ENCODE measurements around the gene WDR36.

WDR36 gene

DNA sequence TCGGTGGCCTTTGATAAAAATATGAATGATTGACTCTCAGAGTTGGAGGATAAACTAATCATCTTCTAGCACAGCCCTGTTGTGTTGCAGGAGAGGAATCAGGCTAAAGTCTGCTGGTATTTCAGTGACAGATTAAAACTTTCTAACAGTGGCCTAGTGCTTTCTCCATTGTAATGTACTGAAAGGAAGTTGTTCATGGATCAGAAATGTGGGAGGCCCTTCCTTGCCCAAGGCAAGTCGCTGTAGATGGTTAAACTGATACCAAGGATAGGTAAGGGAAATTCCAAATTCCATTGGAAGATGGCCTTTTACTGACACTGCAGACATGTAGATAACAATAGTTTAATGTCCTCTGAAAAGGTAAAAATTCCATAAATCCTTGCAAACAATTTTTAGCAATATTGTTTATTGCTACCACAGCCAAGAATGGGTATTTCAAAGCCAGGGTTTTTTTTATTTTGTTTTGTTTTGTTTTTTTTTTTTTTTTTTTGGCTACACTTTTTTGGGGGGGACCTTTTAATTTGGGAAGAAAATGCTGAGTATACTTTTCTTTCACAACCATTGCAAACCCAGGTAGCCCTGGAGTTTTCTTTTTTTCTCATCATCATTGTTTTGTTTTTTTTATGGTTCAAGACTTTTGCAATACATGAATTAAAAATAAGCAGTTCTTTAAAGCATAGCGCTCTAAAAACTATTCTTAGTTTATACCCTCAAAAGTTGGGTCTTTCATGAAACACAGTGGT, 35.5 kb downstream of the WDR36 start:
- no peak for TF ChIP-seq ZFX (IDR thresholded peaks at IDR 0.05; ENCODE audit: borderline replicate concordance)
- TF ChIP-seq, protein P1, sequence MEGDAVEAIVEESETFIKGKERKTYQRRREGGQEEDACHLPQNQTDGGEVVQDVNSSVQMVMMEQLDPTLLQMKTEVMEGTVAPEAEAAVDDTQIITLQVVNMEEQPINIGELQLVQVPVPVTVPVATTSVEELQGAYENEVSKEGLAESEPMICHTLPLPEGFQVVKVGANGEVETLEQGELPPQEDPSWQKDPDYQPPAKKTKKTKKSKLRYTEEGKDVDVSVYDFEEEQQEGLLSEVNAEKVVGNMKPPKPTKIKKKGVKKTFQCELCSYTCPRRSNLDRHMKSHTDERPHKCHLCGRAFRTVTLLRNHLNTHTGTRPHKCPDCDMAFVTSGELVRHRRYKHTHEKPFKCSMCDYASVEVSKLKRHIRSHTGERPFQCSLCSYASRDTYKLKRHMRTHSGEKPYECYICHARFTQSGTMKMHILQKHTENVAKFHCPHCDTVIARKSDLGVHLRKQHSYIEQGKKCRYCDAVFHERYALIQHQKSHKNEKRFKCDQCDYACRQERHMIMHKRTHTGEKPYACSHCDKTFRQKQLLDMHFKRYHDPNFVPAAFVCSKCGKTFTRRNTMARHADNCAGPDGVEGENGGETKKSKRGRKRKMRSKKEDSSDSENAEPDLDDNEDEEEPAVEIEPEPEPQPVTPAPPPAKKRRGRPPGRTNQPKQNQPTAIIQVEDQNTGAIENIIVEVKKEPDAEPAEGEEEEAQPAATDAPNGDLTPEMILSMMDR (IDR thresholded peaks at IDR 0.05): no peak
- H3K27ac ChIP-seq: no peak overlapping the region

DNA sequence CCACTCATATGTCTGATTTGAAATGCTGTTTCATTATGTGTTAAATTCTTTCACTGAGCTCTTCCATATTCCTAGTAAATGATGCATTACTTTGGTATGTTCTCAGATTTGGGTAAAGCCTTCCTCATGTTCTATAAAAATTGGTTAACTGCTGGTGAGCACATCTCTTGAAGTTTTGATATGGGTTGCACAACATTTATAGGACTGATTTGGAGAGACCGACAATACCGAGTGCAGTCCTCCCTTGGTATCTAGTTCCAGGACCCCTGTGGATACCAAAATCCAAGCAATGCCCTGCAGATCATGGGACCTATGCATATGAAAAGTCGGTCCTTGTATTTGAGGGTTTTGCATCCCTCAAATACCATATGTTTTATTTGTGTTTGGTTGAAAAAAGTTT, 37.8 kb downstream of the WDR36 start:
- TF ChIP-seq, protein P1 (IDR thresholded peaks at IDR 0.05): no peak
- TF ChIP-seq ZFX (IDR thresholded peaks at IDR 0.05; ENCODE audit: borderline replicate concordance): no peak
- H3K27ac ChIP-seq: no peak overlapping the region

DNA sequence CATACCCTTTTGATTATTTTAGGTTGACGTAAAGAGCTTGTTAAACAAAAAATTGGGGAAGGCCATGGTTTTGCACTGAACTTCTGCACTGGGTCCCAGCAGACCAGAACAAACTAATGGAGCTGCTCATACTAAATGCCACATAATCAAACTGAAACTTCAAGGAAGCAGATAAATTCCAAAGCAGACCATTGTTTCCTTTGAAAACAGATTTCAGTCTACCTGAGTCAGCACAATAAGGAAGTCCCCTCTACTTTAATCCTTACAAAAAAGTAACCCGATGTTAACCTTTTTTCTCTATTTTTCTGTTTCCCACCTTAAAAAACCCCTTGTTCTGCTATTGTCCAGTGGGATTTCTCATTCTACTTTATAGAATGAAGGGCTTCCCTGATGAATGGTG, 39.2 kb downstream of the WDR36 start:
- TF ChIP-seq, protein P1 (IDR thresholded peaks at IDR 0.05): no peak
- no peak for TF ChIP-seq ZFX (IDR thresholded peaks at IDR 0.05; ENCODE audit: borderline replicate concordance)
- H3K27ac ChIP-seq: no peak overlapping the region

DNA sequence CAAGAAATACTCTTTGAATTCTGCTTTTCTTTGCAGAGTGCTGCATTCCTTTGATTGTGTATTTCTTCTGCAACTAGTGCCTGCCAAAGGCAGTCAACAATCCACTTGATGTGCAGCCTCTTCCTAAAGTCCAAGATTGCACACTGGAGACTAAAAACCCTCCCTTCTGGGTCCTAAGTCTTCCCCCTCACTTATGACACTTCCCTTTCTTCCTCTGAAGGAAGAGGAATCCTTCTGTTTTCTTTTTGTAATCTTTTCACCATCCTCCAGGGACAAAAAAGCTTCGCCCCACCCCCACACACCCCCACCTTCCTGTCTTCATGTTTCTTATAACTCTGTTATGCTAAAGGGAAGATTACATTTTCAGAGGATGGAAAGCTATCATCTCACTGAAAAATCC, 39.9 kb downstream of the WDR36 start:
- no peak overlapping the region for H3K27ac ChIP-seq
- TF ChIP-seq, protein P1 (IDR thresholded peaks at IDR 0.05): no peak
- TF ChIP-seq ZFX (IDR thresholded peaks at IDR 0.05; ENCODE audit: borderline replicate concordance): no peak

DNA sequence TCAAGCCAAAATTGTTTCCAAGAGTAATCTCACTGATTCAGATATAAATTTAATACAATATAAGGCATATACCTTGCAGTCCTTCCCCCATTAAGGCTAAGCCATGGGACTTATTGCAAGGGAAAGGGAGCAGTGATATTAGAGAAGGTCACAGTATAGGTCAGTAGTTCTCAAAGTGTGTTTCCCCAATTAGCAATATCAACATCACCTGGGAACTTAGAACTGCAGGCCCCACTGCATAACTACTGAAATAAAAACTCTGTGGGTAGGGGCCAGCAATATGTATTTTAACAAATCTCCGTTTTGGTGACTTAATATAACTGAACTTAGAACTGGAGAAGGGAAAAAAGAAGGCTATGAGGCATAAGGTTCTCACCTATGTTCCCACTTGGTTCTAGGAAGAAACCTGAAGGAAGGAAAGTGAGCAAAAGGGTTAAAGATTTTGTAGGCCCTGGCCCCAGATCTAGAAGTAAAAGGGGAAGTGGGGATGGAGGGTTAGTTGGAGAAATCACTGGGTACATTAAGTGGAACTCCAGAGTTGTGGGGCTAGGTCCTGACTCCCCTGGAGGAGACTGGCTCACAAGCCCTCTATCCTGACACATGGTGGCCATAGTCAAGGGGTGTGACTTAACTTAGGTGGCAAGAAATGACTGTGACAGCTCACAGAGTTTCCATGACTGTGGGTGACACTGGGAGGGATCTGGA, 40.7 kb downstream of the WDR36 start:
- no peak overlapping the region for H3K27ac ChIP-seq
- TF ChIP-seq ZFX (IDR thresholded peaks at IDR 0.05; ENCODE audit: borderline replicate concordance): no peak
- TF ChIP-seq, protein P1 (IDR thresholded peaks at IDR 0.05): no peak

DNA sequence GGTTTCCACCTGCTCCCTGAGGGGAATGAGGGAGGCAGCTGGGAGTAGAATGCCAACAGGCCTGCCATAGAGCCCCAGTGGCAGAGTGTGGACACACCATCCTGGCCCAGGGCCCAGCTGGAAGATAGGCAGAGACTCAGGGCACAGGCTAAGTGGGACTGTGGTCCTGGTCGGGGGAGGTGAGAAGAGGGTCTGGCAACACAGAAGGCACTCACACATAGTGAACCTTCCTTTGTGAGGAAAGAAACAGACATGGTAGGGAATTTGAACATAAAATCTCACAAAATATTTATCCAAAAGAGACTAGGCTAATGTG, 41.2 kb downstream of the WDR36 start:
- TF ChIP-seq, protein P1 (IDR thresholded peaks at IDR 0.05): no peak
- TF ChIP-seq ZFX (IDR thresholded peaks at IDR 0.05; ENCODE audit: borderline replicate concordance): no peak
- H3K27ac ChIP-seq: no peak overlapping the region

DNA sequence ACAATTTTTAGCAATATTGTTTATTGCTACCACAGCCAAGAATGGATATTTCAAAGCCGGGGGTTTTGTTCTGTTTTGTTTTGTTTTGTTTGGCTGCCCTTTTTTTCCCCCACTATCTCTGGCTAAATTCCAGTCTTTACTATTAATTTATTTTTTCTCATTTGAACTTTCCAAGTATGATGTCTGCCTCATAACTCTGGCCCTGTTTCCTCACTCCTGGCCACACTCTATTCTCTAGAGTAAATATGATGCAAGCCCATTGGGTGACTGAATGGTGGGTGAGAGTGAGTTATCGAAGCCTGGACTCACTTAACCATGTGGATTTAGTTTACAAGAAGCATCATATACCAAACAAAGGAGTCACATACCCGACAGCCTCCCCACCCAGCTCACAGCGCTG, 41.9 kb downstream of the WDR36 start:
- no peak for TF ChIP-seq ZFX (IDR thresholded peaks at IDR 0.05; ENCODE audit: borderline replicate concordance)
- TF ChIP-seq, protein P1 (IDR thresholded peaks at IDR 0.05): no peak
- H3K27ac ChIP-seq: no peak overlapping the region
